SK-N-SH treated with all-trans-retinoic acid at 6 μM for 48 hours (cell line): ENCODE results near the gene XRCC4.

Experiments used
- ATAC-seq: fragments of 200-7000 bp; cut with Tn5 transposase; 3 replicates; pipeline ENCODE4 v1.9.1; 2020; ENCODE audit warnings: mild to moderate bottlenecking, moderate library complexity
- ARNTL ChIP-seq: fragments of 450-650 bp; formaldehyde crosslinking; IDR thresholded peaks from 2 replicates; pipeline ENCODE4 v1.5.0; 2020; ENCODE audit warnings: low read depth, mild to moderate bottlenecking, moderate library complexity, borderline replicate concordance
- BACH2 ChIP-seq: fragments of 250-450 bp; sonication (Bioruptor Pico); IDR thresholded peaks from 2 replicates; pipeline ENCODE4 v1.9.0; 2021; ENCODE audit warnings: mild to moderate bottlenecking, borderline replicate concordance
- CREB5 ChIP-seq: fragments of 250-450 bp; sonication (Bioruptor Pico); IDR thresholded peaks from 2 replicates; pipeline ENCODE4 v1.5.1; 2020; ENCODE audit warnings: low read depth, mild to moderate bottlenecking, moderate library complexity
- CSDC2 ChIP-seq: fragments of 250-450 bp; sonication (Bioruptor Pico); IDR thresholded peaks from 2 replicates; pipeline ENCODE4 v1.5.0; 2020; ENCODE audit warnings: mild to moderate bottlenecking, moderate library complexity
- CSRNP3 ChIP-seq: fragments of 250-450 bp; sonication (Bioruptor Pico); IDR thresholded peaks from 2 replicates; pipeline ENCODE4 v1.5.1; 2021; ENCODE audit warnings: mild to moderate bottlenecking, moderate library complexity
- ESRRG ChIP-seq: fragments of 250-450 bp; sonication (Bioruptor Pico); IDR thresholded peaks from 2 replicates; pipeline ENCODE4 v1.6.1; 2021; ENCODE audit warnings: mild to moderate bottlenecking
- GLIS3 ChIP-seq: fragments of 250-450 bp; sonication (Bioruptor Pico); IDR thresholded peaks from 2 replicates; pipeline ENCODE4 v1.5.0; 2020; ENCODE audit warnings: mild to moderate bottlenecking, moderate library complexity
- ISL1 ChIP-seq: fragments of 250-450 bp; sonication (Bioruptor Pico); IDR thresholded peaks from 2 replicates; pipeline ENCODE4 v2.1.2; 2022; ENCODE audit warnings: mild to moderate bottlenecking, moderate library complexity
- OSR1 ChIP-seq: fragments of 250-450 bp; sonication (Bioruptor Pico); IDR thresholded peaks from 2 replicates; pipeline ENCODE4 v1.8.0; 2022; ENCODE audit warnings: moderate library complexity, mild to moderate bottlenecking, inconsistent platforms
- POU6F1 ChIP-seq: fragments of 250-450 bp; sonication (Bioruptor Pico); IDR thresholded peaks from 2 replicates; pipeline ENCODE4 v1.8.0; 2021; ENCODE audit warnings: low read depth, mild to moderate bottlenecking, moderate library complexity, borderline replicate concordance
- PPARA ChIP-seq: fragments of 250-450 bp; sonication (Bioruptor Pico); IDR thresholded peaks from 2 replicates; pipeline ENCODE4 v1.5.0; 2020; ENCODE audit warnings: mild to moderate bottlenecking, borderline replicate concordance
- SNAI2 ChIP-seq: fragments of 250-450 bp; sonication (Bioruptor Pico); IDR thresholded peaks from 2 replicates; pipeline ENCODE4 v1.5.0; 2020; ENCODE audit warnings: mild to moderate bottlenecking, moderate library complexity
- TCF4 ChIP-seq: fragments of 250-450 bp; sonication (Bioruptor Pico); IDR thresholded peaks from 2 replicates; pipeline ENCODE4 v1.8.0; 2021; ENCODE audit warnings: mild to moderate bottlenecking, moderate library complexity, borderline replicate concordance
- TOX ChIP-seq: fragments of 250-450 bp; sonication (Bioruptor Pico); IDR thresholded peaks from 2 replicates; pipeline ENCODE4 v1.8.0; 2021; ENCODE audit warnings: mild to moderate bottlenecking, moderate library complexity, borderline replicate concordance
- ZC3H10 ChIP-seq: fragments of 250-450 bp; sonication (Bioruptor Pico); IDR thresholded peaks from 2 replicates; pipeline ENCODE4 v1.5.1; 2021; ENCODE audit warnings: mild to moderate bottlenecking, moderate library complexity
- ZFP3 ChIP-seq: fragments of 250-450 bp; sonication (Bioruptor Pico); IDR thresholded peaks from 2 replicates; pipeline ENCODE4 v1.5.0; 2020; ENCODE audit warnings: mild to moderate bottlenecking, moderate library complexity
- ZFP30 ChIP-seq: fragments of 450-650 bp; formaldehyde crosslinking; IDR thresholded peaks from 2 replicates; pipeline ENCODE4 v1.5.0; 2022; ENCODE audit warnings: mild to moderate bottlenecking, moderate library complexity
- ZNF565 ChIP-seq: fragments of 450-650 bp; formaldehyde crosslinking; conservative IDR thresholded peaks from 2 replicates; pipeline ENCODE4 v1.5.0; 2020; ENCODE audit warnings: low read depth, mild to moderate bottlenecking, moderate library complexity
- ZNF70 ChIP-seq: fragments of 450-650 bp; formaldehyde crosslinking; IDR thresholded peaks from 2 replicates; pipeline ENCODE4 v1.5.0; 2020; ENCODE audit warnings: mild to moderate bottlenecking, moderate library complexity
- ZNF8 ChIP-seq: fragments of 450-650 bp; formaldehyde crosslinking; IDR thresholded peaks from 2 replicates; pipeline ENCODE4 v1.5.0; 2020; ENCODE audit warnings: mild to moderate bottlenecking, moderate library complexity

The XRCC4 gene

GRCh38 chr5:83322273-83322924, 245.1 kb downstream of the XRCC4 start:
- TF ChIP-seq ISL1 (CRISPR knock-in tag), result peak; percentile 8; the same call in 1 of the 2 replicates
- TF ChIP-seq POU6F1 (CRISPR knock-in tag), result no peak
- TF ChIP-seq TCF4, result no peak
- TF ChIP-seq GLIS3 (CRISPR knock-in tag), result no peak
- TF ChIP-seq ZNF565 (CRISPR knock-in tag), result no peak
- ATAC-seq, result peak; percentile 59

- no peak for TF ChIP-seq POU6F1 (CRISPR knock-in tag)
- TF ChIP-seq GLIS3 (CRISPR knock-in tag), result no peak
- TF ChIP-seq ESRRG (CRISPR knock-in tag), result no peak
- no peak for TF ChIP-seq PPARA (CRISPR knock-in tag)
- no peak for TF ChIP-seq BACH2
- no peak for TF ChIP-seq ZNF70
- no peak for TF ChIP-seq CSDC2
- no peak for TF ChIP-seq ARNTL (CRISPR knock-in tag)
- TF ChIP-seq, all 23 proteins: peak for 0
- ATAC-seq, result no peak
These were observed 246.3 kb downstream of the XRCC4 start for GRCh38 chr5:83323557-83324180.

- ATAC-seq, result peak; percentile 32; the same call in 1 of the 3 replicates
- TF ChIP-seq ZNF8 (no peak), CSRNP3 (no peak), GLIS3 (CRISPR knock-in tag) (no peak), SNAI2 (CRISPR knock-in tag) (no peak), ZC3H10 (CRISPR knock-in tag) (no peak), ARNTL (CRISPR knock-in tag) (no peak), CSDC2 (no peak), TCF4 (peak; percentile 80; the same call in 1 of the 2 replicates)
These were observed 254.5 kb downstream of the XRCC4 start for GRCh38 chr5:83331842-83332241.

- TF ChIP-seq CSDC2 (no peak), POU6F1 (CRISPR knock-in tag) (no peak), OSR1 (CRISPR knock-in tag) (no peak), CREB5 (CRISPR knock-in tag) (no peak), ZNF565 (CRISPR knock-in tag) (no peak), ZNF8 (no peak), ZFP3 (CRISPR knock-in tag) (no peak), TOX (CRISPR knock-in tag) (no peak), TCF4 (no peak), CSRNP3 (no peak), PPARA (CRISPR knock-in tag) (no peak), SNAI2 (CRISPR knock-in tag) (no peak), ZFP30 (CRISPR knock-in tag) (no peak), ZNF70 (no peak)
- TF ChIP-seq, all 23 proteins: peak for 0
- ATAC-seq, result no peak
These were observed 260.2 kb downstream of the XRCC4 start for GRCh38 chr5:83337453-83338035.
